T-helper 2 cell treated with Interferon-gamma antibody and Interleukin-4, amounts not matched to agents 5 μg/mL and 100 μg/mL, for 36 hours (primary cell): ENCODE measurements around the gene FAM161A.
"Not testable (repeated sequence)": the region's sequence is repeated elsewhere in the genome, so short reads cannot be mapped to it uniquely, and the experiment has no call there.

Experiments used
- DNase-seq: peaks from one replicate; pipeline ENCODE4 v3.0.0; 2021; ENCODE audit warnings: low spot score
- H3K27ac Mint-ChIP-seq: one replicate; pipeline ENCODE4 v1.8.0; 2021; ENCODE audit warnings: mild to moderate bottlenecking, mixed read lengths
- H3K27me3 Mint-ChIP-seq: one replicate; pipeline ENCODE4 v1.8.0; 2021; ENCODE audit warnings: low read depth, mixed read lengths
- H3K36me3 Mint-ChIP-seq: one replicate; pipeline ENCODE4 v1.8.0; 2021; ENCODE audit warnings: low read depth, mixed read lengths
- H3K4me1 Mint-ChIP-seq: one replicate; pipeline ENCODE4 v1.8.0; 2021; ENCODE audit warnings: low read depth, mixed read lengths
- H3K4me3 Mint-ChIP-seq: one replicate; pipeline ENCODE4 v1.8.0; 2022; ENCODE audit warnings: mild to moderate bottlenecking, moderate library complexity, mixed read lengths
- H3K9me3 Mint-ChIP-seq: one replicate; pipeline ENCODE4 v1.8.0; 2021; ENCODE audit warnings: mixed read lengths

The FAM161A gene

DNA sequence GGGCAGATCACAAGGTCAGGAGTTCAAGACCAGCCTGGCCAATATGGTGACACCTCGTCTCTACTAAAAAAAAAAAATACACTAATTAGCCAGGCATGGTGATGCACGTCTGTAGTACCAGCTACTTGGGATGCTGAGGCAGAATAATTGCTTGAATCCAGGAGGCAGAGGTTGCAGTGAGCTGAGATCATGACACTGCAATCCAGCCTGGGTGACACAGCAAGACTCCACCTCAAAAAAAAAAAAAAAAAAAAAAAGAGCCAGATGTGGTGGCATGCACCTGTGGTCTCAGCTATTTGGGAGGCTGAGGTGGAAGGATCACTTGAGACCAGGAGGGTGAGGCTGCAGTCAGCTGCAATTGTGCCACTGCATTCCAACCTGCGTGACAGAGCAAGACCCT is 40.5 kb downstream of the FAM161A start:
- not testable (repeated sequence) for DNase-seq, H3K27me3 Mint-ChIP-seq, H3K4me3 Mint-ChIP-seq, H3K4me1 Mint-ChIP-seq, H3K27ac Mint-ChIP-seq, H3K36me3 Mint-ChIP-seq, H3K9me3 Mint-ChIP-seq

- Mint-ChIP-seq H3K36me3 (no peaks in the 10 kb centered on the region), H3K4me1 (peaks cover 2% of the 10 kb centered on the region), H3K27me3 (peaks cover 10% of the 10 kb centered on the region), H3K9me3 (no peaks in the 10 kb centered on the region), H3K27ac (no peak overlapping the region), H3K4me3 (no peak overlapping the region)
- DNase-seq = no peak
Measured at GRCh38 chr2:61811821-61812220, 42.0 kb downstream of the FAM161A start.

- not testable (repeated sequence) for DNase-seq, H3K27ac Mint-ChIP-seq, H3K9me3 Mint-ChIP-seq, H3K4me3 Mint-ChIP-seq, H3K4me1 Mint-ChIP-seq, H3K27me3 Mint-ChIP-seq, H3K36me3 Mint-ChIP-seq
Measured at GRCh38 chr2:61810203-61810602, 43.7 kb downstream of the FAM161A start.

GRCh38 chr2:61808693-61809092 is 45.2 kb downstream of the FAM161A start:
- not testable (repeated sequence) for DNase-seq, H3K9me3 Mint-ChIP-seq, H3K4me3 Mint-ChIP-seq, H3K27me3 Mint-ChIP-seq, H3K4me1 Mint-ChIP-seq, H3K27ac Mint-ChIP-seq, H3K36me3 Mint-ChIP-seq

DNA sequence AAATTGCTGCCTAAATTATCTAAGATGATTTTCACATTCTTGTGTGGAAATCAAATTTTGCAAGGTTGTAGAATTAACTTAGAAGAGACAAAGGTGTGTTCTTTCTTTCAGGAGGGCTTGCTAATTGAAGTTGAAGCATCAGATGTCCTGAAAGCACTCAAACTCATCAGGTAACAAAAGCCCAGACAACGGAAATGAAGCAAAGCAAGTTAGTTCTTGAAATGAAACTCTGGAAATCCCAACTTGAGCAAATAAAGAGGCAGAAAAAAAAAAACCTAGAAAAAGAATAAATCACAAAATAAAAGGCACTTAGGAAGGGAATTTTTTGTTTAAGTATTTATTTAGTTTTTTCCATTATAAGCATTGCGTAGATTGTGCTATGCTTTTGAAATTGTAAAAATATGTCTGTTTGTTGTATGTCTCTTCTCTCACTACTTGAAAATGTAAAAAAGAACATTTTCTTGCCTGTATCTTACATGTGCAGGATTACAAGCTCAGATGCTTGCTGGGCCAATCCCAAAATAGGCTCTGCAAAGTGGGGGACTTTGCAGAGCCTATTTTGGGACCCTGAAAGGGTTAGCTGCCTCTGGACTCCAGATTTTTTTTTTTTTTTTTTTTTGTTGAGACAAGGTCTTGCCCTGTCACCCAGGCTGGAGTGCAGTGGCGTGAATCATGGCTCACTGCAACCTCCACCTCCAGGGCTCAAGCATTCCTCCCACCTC is 46.7 kb downstream of the FAM161A start:
- Mint-ChIP-seq H3K4me3 (no peak overlapping the region), H3K4me1 (peaks cover 2% of the 10 kb centered on the region), H3K27ac (no peak overlapping the region), H3K36me3 (no peaks in the 10 kb centered on the region), H3K9me3 (no peaks in the 10 kb centered on the region), H3K27me3 (peaks cover 6% of the 10 kb centered on the region)
- DNase-seq = no peak

GRCh38 chr2:61802548-61802947 is 51.3 kb downstream of the FAM161A start:
- Mint-ChIP-seq H3K9me3 (no peaks in the 10 kb centered on the region), H3K27ac (no peak overlapping the region), H3K4me1 (peaks cover 2% of the 10 kb centered on the region), H3K36me3 (no peaks in the 10 kb centered on the region), H3K27me3 (peaks cover 14% of the 10 kb centered on the region), H3K4me3 (no peak overlapping the region)
- no peak for DNase-seq

GRCh38 chr2:61799099-61799498 is 54.8 kb downstream of the FAM161A start:
- no peak for DNase-seq
- Mint-ChIP-seq H3K27ac (no peak overlapping the region), H3K4me3 (no peak overlapping the region), H3K4me1 (no peaks in the 10 kb centered on the region), H3K36me3 (no peaks in the 10 kb centered on the region), H3K9me3 (no peaks in the 10 kb centered on the region), H3K27me3 (peaks cover 13% of the 10 kb centered on the region)

DNA sequence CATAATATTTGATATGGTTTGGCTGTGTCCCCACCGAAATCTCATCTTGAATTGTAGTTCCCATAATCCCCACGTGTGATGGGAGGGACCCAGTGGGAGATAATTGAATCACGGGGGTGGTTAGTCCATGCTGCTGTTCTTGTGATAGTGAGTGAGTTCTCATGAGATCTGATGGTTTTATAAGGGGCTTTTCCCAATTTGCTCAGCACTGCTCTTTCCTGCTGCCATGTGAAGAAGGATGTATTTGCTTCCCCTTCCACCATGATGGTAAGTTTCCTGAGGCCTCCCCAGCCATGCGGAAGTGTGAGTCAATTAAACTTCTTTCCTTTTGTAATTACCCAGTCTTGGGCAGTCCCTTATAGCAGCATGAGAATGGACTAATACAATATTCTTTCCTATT is 56.4 kb downstream of the FAM161A start:
- peaks cover 19% of the 10 kb centered on the region for H3K27me3 Mint-ChIP-seq
- H3K27ac Mint-ChIP-seq, DNase-seq, H3K4me1 Mint-ChIP-seq, H3K9me3 Mint-ChIP-seq, H3K36me3 Mint-ChIP-seq, H3K4me3 Mint-ChIP-seq: not testable (repeated sequence)

- no peaks in the 10 kb centered on the region for H3K36me3 Mint-ChIP-seq
- peaks cover 19% of the 10 kb centered on the region for H3K27me3 Mint-ChIP-seq
- peaks cover 6% of the 10 kb centered on the region for H3K4me1 Mint-ChIP-seq
- no peak for DNase-seq
- H3K9me3 Mint-ChIP-seq = no peaks in the 10 kb centered on the region
- H3K4me3 Mint-ChIP-seq = no peak overlapping the region
- H3K27ac Mint-ChIP-seq = no peak overlapping the region
Measured at GRCh38 chr2:61795408-61795807, 58.5 kb downstream of the FAM161A start.

DNA sequence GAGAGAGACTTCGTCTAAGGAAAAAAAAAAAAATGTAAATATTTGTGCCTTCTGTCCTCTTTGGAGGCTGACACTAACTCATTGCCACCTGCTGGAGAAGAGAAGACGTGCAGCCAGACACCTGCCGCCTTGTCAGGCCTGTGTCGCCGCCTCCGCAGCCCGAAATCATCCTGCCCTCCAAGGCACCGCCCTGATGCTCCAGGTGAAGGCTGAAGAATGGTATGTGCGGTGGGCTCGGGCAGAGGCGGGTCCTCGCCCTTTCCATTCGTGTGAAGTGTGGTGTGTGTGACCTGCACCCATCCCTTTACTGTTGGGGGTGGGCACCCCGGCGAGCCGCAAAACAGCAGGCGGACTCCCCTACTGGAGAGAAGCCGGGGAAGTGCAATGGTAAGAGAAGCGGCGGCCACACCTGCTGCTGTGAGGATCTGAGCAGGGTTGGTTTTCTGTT is 60.4 kb downstream of the FAM161A start:
- peak overlapping the region; percentile 63 for H3K4me3 Mint-ChIP-seq
- H3K9me3 Mint-ChIP-seq = no peaks in the 10 kb centered on the region
- H3K27ac Mint-ChIP-seq = peak overlapping the region; percentile 20
- H3K36me3 Mint-ChIP-seq = no peaks in the 10 kb centered on the region
- peak; percentile 56 for DNase-seq
- H3K27me3 Mint-ChIP-seq = peaks cover 9% of the 10 kb centered on the region
- peaks cover 6% of the 10 kb centered on the region for H3K4me1 Mint-ChIP-seq

GRCh38 chr2:61792355-61792890 is 61.4 kb downstream of the FAM161A start:
- H3K27me3 Mint-ChIP-seq = peaks cover 9% of the 10 kb centered on the region
- H3K36me3 Mint-ChIP-seq = no peaks in the 10 kb centered on the region
- no peak overlapping the region for H3K4me3 Mint-ChIP-seq
- no peak for DNase-seq
- no peaks in the 10 kb centered on the region for H3K9me3 Mint-ChIP-seq
- no peak overlapping the region for H3K27ac Mint-ChIP-seq
- peaks cover 6% of the 10 kb centered on the region for H3K4me1 Mint-ChIP-seq

- H3K27ac Mint-ChIP-seq = no peak overlapping the region
- no peaks in the 10 kb centered on the region for H3K9me3 Mint-ChIP-seq
- no peaks in the 10 kb centered on the region for H3K36me3 Mint-ChIP-seq
Measured at GRCh38 chr2:61789807-61790602, 63.9 kb downstream of the FAM161A start.

GRCh38 chr2:61787941-61788563 is 65.8 kb downstream of the FAM161A start:
- Mint-ChIP-seq H3K4me1 (no peaks in the 10 kb centered on the region), H3K36me3 (no peaks in the 10 kb centered on the region), H3K4me3 (no peak overlapping the region), H3K9me3 (no peaks in the 10 kb centered on the region), H3K27me3 (peaks cover 2% of the 10 kb centered on the region), H3K27ac (no peak overlapping the region)
- no peak for DNase-seq

More at GRCh38 chr2:61789807-61790602, 63.9 kb downstream of the FAM161A start:
- Mint-ChIP-seq H3K4me3 (no peak overlapping the region), H3K27me3 (peaks cover 10% of the 10 kb centered on the region), H3K4me1 (peaks cover 6% of the 10 kb centered on the region)
- DNase-seq = no peak

DNA sequence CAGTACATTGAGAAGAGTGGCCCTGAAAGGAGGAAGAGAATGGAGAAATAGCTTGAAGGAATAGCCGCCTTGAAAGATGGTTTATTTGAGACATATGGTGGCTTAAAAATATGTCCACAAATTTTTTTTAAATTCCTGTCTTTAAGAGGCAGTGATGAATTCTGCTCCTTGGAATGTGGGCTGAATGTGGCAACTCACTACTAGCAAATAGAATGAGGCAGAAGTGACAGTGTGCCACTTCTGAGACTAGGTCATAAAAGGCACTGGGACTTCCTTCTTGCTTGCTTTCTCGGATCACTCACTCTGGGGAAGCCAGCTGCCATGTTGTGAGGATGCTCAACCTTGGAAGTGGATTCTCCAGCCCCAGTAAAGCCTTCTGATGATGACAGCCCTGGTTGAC is 67.0 kb downstream of the FAM161A start:
- no peaks in the 10 kb centered on the region for H3K4me1 Mint-ChIP-seq
- no peaks in the 10 kb centered on the region for H3K9me3 Mint-ChIP-seq
- no peak overlapping the region for H3K27ac Mint-ChIP-seq
- H3K27me3 Mint-ChIP-seq = peaks cover 5% of the 10 kb centered on the region
- H3K36me3 Mint-ChIP-seq = no peaks in the 10 kb centered on the region
- DNase-seq = no peak
- H3K4me3 Mint-ChIP-seq = no peak overlapping the region
